ENCODE results near the gene OR1G1.
"Not testable (repeated sequence)": the region's sequence is repeated elsewhere in the genome, so short reads cannot be mapped to it uniquely, and the experiment has no call there.

The OR1G1 gene

DNA sequence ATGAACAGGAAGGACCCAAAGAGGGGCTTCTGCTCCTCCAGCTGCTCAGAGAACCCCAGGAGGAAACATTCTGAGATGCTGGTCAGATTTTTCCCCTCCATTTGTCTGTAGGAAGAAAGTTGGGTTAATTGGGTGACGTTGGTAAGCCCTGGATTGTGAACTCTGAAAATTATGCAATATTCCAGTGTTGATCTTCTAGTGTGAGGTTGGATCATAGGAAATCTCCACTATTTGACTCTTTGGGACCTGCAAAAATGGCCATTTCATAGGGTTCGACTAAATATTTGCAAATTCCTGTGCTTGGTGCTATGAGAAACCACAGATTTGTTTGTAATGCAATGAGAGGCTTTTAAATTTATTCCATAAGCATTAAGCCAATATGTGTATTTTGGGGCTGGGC, at the start of gene OR1G1:
Gene OR1G1, minus strand, starts transcription at position 101 of the 400 bp plus-strand sequence. Its CDS starts 0 bp downstream, at position 101.
- no peak for DNase-seq (ENCODE audit: low read depth)

DNA sequence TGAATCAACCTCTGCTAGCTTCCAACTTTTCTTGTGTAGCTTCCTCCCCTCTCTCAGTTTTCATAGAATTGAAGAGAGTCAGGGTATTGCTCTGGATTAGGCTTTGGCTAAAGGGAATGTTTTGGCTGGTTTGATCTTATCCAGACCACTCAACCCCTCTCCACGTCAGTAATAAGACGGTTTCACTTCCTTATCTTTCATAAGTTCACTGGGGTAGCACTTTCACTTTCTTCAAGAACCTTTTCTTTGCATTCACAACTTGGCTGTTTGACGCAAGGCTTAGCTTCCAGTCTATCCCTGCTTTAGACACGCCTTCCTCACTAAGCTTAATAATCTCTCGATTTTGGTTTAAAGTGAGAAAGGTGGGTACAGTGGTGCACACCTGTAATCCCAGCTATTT, 40.2 kb upstream of the OR1G1 start:
- no peak for DNase-seq (ENCODE audit: low read depth)

DNA sequence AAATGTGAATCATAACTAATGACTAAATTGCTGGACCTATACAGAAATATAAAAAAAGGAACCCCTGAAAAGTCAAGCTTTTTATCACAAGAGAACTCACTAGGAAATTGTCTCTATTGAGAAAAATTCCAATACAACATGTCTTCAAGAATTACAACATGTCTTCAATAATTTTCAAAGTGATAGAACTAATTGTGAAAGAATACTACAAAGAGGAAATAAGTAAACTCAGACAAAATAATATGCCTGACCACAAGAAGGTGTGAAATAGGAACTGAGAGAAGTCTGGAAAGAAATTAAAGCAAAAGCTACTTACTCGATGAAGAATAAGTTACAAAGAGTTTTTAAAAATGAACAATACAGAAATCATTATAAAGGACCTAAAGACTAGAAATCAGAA, 29.9 kb upstream of the OR1G1 start:
- DNase-seq (ENCODE audit: low read depth), result no peak

DNA sequence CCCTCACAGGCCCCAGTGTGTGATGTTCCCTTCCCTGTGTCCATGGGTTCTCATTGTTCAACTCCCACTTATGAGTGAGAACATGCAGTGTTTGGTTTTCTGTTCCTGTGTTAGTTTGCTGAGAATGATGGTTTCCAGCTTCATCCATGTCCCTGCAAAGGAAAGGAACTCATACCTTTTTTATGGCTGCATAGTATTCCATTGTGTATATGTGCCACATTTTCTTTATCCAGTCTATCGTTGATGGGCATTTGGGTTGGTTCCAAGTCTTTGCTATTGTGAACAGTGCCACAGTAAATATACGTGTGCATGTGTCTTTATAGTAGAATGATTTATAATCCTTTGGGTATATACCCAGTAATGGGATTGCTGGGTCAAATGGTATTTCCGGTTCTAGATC, 10.1 kb upstream of the OR1G1 start:
- not testable (repeated sequence) for DNase-seq (ENCODE audit: low read depth)

DNA sequence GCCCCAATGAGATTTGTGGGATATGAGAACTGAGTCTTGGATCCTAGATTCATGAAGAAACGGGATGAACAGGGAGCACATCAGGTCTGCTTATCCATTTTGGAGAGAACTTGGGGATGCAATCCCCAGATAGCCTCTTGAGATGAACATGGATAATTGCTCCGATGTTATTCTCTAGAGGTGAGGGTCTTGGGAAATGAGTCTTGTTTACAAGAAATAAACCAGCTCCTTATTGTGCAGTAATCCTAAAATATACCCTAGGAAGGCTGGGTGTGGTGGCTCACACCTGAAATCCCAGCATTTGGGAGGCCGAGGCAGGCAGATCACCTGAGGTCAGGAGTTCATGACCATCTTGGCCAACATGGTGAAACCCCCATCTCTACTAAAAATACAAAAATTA, 23.0 kb downstream of the OR1G1 start, which contains the start of gene OR1D2:
Gene OR1D2, minus strand, starts transcription at position 101 of the 400 bp plus-strand sequence. CDS start 11,426 bp downstream, outside the sequence.
- no peak for DNase-seq (ENCODE audit: low read depth)
